Measurements from ENCODE around the gene DIP2B. TPM values are rescaled to one million over a fixed set of nuclear protein-coding genes. Genes with fewer than 3 reads are reported as not detected.

The DIP2B gene
- total and polyA plus RNA-seq, 2 of the 13 experiments (the other 11 are each of a cell fraction or from before 2014, with no cell fraction given): 32.1 to 35.8 TPM

DNA sequence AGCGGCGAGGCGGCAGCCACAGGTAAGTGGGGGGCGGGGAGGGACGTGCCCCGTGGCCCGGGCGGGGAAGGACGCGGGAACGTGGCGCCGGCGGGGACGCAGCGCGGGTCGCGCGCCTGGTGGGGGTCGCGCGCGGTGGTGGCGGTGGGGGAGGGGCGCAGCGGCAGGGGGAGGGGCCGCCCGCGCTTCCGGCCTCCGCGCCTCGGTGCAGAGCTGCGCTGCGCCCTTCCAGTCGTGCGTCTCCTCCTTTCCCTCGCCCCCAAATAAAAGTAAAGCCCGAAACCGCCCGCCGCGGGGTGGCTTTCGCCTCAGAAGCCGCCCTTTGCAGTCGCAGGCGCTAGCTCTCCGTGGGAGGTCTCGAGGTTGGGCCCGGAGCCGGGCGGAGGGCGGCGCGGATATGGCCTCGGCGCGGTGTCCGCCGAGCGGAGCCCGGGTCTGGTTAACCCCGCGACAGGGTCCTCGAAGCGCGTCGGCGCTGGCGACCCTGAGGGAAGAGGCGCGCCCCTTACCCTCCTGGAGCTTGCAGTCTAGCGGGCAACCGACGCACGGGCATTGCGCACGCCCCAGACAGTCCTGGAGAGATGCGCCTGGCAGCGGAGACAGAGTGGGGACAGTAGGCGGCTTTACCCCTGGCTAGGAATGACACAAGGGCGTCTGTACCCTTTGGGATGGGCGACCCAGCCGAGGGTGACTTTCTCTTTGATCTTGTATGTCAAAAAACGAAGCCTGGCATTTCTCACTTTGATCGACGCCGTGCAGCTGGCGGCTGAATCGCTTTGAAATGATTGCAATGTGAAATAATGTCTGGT, 259.7 kb downstream of the DIP2B start (continued):
- TF ChIP-seq, protein P1, sequence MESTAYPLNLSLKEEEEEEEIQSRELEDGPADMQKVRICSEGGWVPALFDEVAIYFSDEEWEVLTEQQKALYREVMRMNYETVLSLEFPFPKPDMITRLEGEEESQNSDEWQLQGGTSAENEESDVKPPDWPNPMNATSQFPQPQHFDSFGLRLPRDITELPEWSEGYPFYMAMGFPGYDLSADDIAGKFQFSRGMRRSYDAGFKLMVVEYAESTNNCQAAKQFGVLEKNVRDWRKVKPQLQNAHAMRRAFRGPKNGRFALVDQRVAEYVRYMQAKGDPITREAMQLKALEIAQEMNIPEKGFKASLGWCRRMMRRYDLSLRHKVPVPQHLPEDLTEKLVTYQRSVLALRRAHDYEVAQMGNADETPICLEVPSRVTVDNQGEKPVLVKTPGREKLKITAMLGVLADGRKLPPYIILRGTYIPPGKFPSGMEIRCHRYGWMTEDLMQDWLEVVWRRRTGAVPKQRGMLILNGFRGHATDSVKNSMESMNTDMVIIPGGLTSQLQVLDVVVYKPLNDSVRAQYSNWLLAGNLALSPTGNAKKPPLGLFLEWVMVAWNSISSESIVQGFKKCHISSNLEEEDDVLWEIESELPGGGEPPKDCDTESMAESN (CRISPR knock-in tag; conservative IDR thresholded peaks at IDR 0.05): peak; percentile 11
- TF ChIP-seq HOXA5 (CRISPR knock-in tag; IDR thresholded peaks at IDR 0.05): 0 out of 2 replicates have a peak, but pooled peaks have one; percentile 58
- TF ChIP-seq, protein P2, sequence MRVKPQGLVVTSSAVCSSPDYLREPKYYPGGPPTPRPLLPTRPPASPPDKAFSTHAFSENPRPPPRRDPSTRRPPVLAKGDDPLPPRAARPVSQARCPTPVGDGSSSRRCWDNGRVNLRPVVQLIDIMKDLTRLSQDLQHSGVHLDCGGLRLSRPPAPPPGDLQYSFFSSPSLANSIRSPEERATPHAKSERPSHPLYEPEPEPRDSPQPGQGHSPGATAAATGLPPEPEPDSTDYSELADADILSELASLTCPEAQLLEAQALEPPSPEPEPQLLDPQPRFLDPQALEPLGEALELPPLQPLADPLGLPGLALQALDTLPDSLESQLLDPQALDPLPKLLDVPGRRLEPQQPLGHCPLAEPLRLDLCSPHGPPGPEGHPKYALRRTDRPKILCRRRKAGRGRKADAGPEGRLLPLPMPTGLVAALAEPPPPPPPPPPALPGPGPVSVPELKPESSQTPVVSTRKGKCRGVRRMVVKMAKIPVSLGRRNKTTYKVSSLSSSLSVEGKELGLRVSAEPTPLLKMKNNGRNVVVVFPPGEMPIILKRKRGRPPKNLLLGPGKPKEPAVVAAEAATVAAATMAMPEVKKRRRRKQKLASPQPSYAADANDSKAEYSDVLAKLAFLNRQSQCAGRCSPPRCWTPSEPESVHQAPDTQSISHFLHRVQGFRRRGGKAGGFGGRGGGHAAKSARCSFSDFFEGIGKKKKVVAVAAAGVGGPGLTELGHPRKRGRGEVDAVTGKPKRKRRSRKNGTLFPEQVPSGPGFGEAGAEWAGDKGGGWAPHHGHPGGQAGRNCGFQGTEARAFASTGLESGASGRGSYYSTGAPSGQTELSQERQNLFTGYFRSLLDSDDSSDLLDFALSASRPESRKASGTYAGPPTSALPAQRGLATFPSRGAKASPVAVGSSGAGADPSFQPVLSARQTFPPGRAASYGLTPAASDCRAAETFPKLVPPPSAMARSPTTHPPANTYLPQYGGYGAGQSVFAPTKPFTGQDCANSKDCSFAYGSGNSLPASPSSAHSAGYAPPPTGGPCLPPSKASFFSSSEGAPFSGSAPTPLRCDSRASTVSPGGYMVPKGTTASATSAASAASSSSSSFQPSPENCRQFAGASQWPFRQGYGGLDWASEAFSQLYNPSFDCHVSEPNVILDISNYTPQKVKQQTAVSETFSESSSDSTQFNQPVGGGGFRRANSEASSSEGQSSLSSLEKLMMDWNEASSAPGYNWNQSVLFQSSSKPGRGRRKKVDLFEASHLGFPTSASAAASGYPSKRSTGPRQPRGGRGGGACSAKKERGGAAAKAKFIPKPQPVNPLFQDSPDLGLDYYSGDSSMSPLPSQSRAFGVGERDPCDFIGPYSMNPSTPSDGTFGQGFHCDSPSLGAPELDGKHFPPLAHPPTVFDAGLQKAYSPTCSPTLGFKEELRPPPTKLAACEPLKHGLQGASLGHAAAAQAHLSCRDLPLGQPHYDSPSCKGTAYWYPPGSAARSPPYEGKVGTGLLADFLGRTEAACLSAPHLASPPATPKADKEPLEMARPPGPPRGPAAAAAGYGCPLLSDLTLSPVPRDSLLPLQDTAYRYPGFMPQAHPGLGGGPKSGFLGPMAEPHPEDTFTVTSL (CRISPR knock-in tag; IDR thresholded peaks at IDR 0.05; ENCODE audit: borderline replicate concordance): no peak
- peak; percentile 8; the same call in 1 of the 2 replicates for TF ChIP-seq ZMYM3 (CRISPR knock-in tag; IDR thresholded peaks at IDR 0.05)
- no peak; the same call in 1 of the 2 replicates for TF ChIP-seq FOXA3 (CRISPR knock-in tag; IDR thresholded peaks at IDR 0.05)
- peak in 1 of 2 experiments; percentile 65; a peak in 2 of 4 replicates for TF ChIP-seq POLR2A (IDR thresholded peaks at IDR 0.05; ENCODE audit: insufficient read depth in 1 of 2, low read depth in 2 of 2, low read length in 2 of 2)
- TF ChIP-seq, protein P3, sequence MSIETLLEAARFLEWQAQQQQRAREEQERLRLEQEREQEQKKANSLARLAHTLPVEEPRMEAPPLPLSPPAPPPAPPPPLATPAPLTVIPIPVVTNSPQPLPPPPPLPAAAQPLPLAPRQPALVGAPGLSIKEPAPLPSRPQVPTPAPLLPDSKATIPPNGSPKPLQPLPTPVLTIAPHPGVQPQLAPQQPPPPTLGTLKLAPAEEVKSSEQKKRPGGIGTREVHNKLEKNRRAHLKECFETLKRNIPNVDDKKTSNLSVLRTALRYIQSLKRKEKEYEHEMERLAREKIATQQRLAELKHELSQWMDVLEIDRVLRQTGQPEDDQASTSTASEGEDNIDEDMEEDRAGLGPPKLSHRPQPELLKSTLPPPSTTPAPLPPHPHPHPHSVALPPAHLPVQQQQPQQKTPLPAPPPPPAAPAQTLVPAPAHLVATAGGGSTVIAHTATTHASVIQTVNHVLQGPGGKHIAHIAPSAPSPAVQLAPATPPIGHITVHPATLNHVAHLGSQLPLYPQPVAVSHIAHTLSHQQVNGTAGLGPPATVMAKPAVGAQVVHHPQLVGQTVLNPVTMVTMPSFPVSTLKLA (IDR thresholded peaks at IDR 0.05): no peak
- TF ChIP-seq, protein P4, sequence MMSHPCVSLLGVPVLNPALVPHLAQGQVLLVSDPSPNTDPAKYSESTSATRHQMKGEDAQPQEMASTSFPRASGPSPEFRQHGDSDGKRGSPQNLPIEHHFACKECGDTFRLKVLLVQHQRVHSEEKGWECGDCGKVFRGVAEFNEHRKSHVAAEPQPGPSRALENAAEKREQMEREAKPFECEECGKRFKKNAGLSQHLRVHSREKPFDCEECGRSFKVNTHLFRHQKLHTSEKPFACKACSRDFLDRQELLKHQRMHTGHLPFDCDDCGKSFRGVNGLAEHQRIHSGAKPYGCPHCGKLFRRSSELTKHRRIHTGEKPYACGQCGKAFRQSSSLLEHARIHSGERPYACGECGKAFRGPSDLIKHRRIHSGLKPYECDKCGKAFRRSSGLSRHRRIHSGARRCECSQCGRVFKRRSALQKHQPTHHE (CRISPR knock-in tag; IDR thresholded peaks at IDR 0.05; ENCODE audit: borderline replicate concordance): no peak
- peak; percentile 47; the same call in 1 of the 2 replicates for TF ChIP-seq ISL2 (CRISPR knock-in tag; IDR thresholded peaks at IDR 0.05)
- no peak for TF ChIP-seq SIX4 (CRISPR knock-in tag; IDR thresholded peaks at IDR 0.05)
- TF ChIP-seq, protein P5, sequence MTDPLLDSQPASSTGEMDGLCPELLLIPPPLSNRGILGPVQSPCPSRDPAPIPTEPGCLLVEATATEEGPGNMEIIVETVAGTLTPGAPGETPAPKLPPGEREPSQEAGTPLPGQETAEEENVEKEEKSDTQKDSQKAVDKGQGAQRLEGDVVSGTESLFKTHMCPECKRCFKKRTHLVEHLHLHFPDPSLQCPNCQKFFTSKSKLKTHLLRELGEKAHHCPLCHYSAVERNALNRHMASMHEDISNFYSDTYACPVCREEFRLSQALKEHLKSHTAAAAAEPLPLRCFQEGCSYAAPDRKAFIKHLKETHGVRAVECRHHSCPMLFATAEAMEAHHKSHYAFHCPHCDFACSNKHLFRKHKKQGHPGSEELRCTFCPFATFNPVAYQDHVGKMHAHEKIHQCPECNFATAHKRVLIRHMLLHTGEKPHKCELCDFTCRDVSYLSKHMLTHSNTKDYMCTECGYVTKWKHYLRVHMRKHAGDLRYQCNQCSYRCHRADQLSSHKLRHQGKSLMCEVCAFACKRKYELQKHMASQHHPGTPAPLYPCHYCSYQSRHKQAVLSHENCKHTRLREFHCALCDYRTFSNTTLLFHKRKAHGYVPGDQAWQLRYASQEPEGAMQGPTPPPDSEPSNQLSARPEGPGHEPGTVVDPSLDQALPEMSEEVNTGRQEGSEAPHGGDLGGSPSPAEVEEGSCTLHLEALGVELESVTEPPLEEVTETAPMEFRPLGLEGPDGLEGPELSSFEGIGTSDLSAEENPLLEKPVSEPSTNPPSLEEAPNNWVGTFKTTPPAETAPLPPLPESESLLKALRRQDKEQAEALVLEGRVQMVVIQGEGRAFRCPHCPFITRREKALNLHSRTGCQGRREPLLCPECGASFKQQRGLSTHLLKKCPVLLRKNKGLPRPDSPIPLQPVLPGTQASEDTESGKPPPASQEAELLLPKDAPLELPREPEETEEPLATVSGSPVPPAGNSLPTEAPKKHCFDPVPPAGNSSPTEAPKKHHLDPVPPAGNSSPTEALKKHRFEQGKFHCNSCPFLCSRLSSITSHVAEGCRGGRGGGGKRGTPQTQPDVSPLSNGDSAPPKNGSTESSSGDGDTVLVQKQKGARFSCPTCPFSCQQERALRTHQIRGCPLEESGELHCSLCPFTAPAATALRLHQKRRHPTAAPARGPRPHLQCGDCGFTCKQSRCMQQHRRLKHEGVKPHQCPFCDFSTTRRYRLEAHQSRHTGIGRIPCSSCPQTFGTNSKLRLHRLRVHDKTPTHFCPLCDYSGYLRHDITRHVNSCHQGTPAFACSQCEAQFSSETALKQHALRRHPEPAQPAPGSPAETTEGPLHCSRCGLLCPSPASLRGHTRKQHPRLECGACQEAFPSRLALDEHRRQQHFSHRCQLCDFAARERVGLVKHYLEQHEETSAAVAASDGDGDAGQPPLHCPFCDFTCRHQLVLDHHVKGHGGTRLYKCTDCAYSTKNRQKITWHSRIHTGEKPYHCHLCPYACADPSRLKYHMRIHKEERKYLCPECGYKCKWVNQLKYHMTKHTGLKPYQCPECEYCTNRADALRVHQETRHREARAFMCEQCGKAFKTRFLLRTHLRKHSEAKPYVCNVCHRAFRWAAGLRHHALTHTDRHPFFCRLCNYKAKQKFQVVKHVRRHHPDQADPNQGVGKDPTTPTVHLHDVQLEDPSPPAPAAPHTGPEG (CRISPR knock-in tag; IDR thresholded peaks at IDR 0.05): 0 out of 2 replicates have a peak, but pooled peaks have one; percentile 32
